Fibroblast of the aortic adventitia (primary cell): ENCODE measurements around the gene ALPK3. TPM values are rescaled to one million over a fixed set of nuclear protein-coding genes. Genes with fewer than 3 reads are reported as not detected.

Experiments used
- DNase-seq: peaks from one replicate; pipeline ENCODE4 v3.0.0-alpha.2; 2010; ENCODE audit warnings: low read depth
- H3K4me3 ChIP-seq: 2 replicates; pipeline ENCODE4 v1.5.1; 2011; ENCODE audit warnings: low read depth, mild to moderate bottlenecking, control low read depth, low read length, moderate library complexity
- CTCF ChIP-seq: IDR thresholded peaks from 2 replicates; pipeline ENCODE4 v1.5.1; 2011; ENCODE audit warnings: mild to moderate bottlenecking, low read length, control low read depth, inconsistent platforms; ENCODE audit not compliant: insufficient read depth
- total RNA-seq: library from RNA; depleted of rRNA; stranded (reverse); fragments of >200 nt; gene quantifications from 2 replicates; pipeline ENCODE4 v1.2.3, GENCODE V29; 2012; ENCODE audit warnings: low replicate concordance

Gene ALPK3
- total RNA-seq, 1 donor = 0.18 TPM

- no peak for DNase-seq
- no peak overlapping the region for H3K4me3 ChIP-seq
- TF ChIP-seq CTCF = no peak
These were observed 41.1 kb downstream of the ALPK3 start for GRCh38 chr15:84858231-84858630.

- no peak overlapping the region for H3K4me3 ChIP-seq
- DNase-seq = no peak
- no peak for TF ChIP-seq CTCF
These were observed 42.0 kb downstream of the ALPK3 start for GRCh38 chr15:84859144-84859543.

- TF ChIP-seq CTCF = no peak
- DNase-seq = no peak
- no peak overlapping the region for H3K4me3 ChIP-seq
These were observed 42.5 kb downstream of the ALPK3 start for GRCh38 chr15:84859651-84860050.

- no peak for TF ChIP-seq CTCF
- no peak overlapping the region for H3K4me3 ChIP-seq
- DNase-seq = no peak
These were observed 44.6 kb downstream of the ALPK3 start for GRCh38 chr15:84861781-84862180.

GRCh38 chr15:84862214-84862975 lies 45.2 kb downstream of the ALPK3 start:
- TF ChIP-seq CTCF = no peak
- no peak overlapping the region for H3K4me3 ChIP-seq
- DNase-seq = no peak

GRCh38 chr15:84863565-84864443 lies 46.6 kb downstream of the ALPK3 start:
- TF ChIP-seq CTCF = peak; percentile 62
- H3K4me3 ChIP-seq = peak overlapping the region; percentile 48
- peak; percentile 78 for DNase-seq
